Measurements from ENCODE around the gene KIF2A. TPM values are rescaled to one million over a fixed set of nuclear protein-coding genes. Genes with fewer than 3 reads are reported as not detected.

The KIF2A gene
- total and polyA plus RNA-seq, 7 donors: 1.4 to 10.6 (median 8.4) TPM

DNA sequence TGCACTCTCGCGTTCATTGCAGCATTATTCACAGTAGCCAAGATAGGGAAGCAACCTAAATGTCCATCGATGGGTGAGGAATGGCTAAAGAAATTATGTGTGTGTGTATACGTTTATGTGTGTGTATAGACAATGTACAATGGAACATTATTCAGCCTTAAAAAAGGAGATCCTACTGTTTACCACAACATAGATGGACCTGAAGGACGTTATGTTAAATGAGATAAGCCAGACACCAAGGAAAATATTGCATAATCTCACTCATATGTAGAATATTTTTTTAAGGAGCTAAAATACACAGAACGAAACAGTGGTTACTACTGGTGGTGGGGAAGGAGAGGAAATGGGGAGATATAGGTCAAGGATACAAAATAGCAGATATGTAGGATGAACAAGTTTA, 2.4 kb downstream of the KIF2A start:
- H3K27me3 ChIP-seq (ENCODE audit: insufficient read depth in 3 of 3, low read length in 2 of 3): no peaks in the 10 kb centered on the region
- no peaks in the 10 kb centered on the region for H3K36me3 ChIP-seq (ENCODE audit: insufficient read depth in 1 of 2, low read depth in 1 of 2)
- no peaks in the 10 kb centered on the region for H3K4me1 ChIP-seq
- H3K4me3 ChIP-seq: no peak overlapping the region
- 90 to 96% (median 91%) methylated on average over 6 of the region's 6 CpGs for WGBS, 3 donors
- DNase-seq (no peak), ATAC-seq (no peak)
- no peak overlapping the region for H3K27ac ChIP-seq
- TF ChIP-seq, protein P1, sequence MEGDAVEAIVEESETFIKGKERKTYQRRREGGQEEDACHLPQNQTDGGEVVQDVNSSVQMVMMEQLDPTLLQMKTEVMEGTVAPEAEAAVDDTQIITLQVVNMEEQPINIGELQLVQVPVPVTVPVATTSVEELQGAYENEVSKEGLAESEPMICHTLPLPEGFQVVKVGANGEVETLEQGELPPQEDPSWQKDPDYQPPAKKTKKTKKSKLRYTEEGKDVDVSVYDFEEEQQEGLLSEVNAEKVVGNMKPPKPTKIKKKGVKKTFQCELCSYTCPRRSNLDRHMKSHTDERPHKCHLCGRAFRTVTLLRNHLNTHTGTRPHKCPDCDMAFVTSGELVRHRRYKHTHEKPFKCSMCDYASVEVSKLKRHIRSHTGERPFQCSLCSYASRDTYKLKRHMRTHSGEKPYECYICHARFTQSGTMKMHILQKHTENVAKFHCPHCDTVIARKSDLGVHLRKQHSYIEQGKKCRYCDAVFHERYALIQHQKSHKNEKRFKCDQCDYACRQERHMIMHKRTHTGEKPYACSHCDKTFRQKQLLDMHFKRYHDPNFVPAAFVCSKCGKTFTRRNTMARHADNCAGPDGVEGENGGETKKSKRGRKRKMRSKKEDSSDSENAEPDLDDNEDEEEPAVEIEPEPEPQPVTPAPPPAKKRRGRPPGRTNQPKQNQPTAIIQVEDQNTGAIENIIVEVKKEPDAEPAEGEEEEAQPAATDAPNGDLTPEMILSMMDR (IDR thresholded peaks at IDR 0.05): no peak
- no peaks in the 10 kb centered on the region for H3K9me3 ChIP-seq
- intact Hi-C loops (cut with DNase I): loop anchor here in 1 of 2 donors (5.0 to 10.0 kb wide), 2 partner anchors 39 to 96 kb away; partner anchors contain the start of gene DIMT1

DNA sequence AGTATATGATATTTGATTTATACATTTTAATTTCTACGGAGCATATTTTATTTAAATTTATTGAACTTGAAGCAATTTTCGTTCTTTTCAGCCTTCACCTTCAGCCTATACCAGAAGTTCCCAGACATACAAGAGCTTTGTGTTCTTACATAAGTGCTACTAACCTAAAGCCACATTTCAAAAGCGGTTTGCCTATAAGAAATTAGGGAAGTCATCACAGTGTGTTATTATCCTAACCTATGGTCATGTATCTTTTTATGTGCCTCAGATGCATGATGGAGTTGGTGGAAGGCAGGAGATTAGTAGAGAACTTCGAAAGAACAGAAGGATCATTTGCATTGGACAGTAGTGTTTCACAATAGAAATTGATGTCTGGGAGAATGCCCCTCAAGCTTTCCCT, 3.1 kb downstream of the KIF2A start:
- DNase-seq: no peak
- Histone ChIP-seq H3K4me3 (no peak overlapping the region), H3K4me1 (no peaks in the 10 kb centered on the region), H3K27me3 (ENCODE audit: insufficient read depth in 3 of 3, low read length in 2 of 3) (no peaks in the 10 kb centered on the region), H3K27ac (no peak overlapping the region), H3K9me3 (no peaks in the 10 kb centered on the region), H3K36me3 (ENCODE audit: insufficient read depth in 1 of 2, low read depth in 1 of 2) (no peaks in the 10 kb centered on the region)
- intact Hi-C loops (cut with DNase I): loop anchor here in 1 of 2 donors (5.0 to 10.0 kb wide), 2 partner anchors 38 to 96 kb away; partner anchors contain the start of gene DIMT1
- ATAC-seq: no peak
- TF ChIP-seq, protein P1 (IDR thresholded peaks at IDR 0.05): no peak
- 87 to 93% (median 91%) methylated on average over 4 of the region's 4 CpGs for WGBS, 3 donors

DNA sequence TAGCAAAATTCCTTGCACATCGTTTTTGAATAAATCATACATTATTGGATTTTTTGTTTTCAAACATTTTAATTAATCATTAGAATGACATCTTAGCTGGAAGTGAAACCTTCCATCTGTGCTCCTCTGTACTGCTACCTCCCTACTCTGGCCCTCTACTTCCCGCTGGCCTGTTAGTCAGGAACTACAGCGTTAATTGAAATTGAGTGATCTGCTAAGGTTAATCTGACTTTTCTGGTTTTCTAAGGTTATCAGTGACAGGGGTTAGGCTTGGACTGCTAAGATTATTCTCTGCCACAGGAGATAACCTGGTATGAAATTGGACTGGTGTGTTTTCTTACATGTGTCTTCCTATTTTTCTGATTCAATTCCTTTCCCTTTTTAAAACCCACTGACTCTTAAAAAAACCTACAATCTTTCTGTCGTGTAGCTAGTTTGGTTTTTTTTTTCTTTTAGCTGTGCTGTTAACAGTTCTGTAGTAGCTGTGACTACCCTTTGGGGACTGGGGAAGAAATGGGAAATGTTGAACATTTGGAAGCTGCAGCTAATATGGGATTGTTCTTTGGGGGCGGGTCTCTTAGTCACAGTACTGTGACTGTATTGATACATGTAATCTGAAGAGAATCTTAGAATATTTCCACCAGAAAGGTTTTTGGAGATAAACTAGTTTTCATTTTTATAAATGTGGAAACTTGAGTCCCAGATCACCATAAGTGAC, 4.6 kb downstream of the KIF2A start:
- WGBS, 3 donors: 73 to 75% (median 73%) methylated on average over 5 of the region's 5 CpGs
- ATAC-seq: no peak
- Histone ChIP-seq H3K4me1 (no peaks in the 10 kb centered on the region), H3K27me3 (ENCODE audit: insufficient read depth in 3 of 3, low read length in 2 of 3) (no peaks in the 10 kb centered on the region), H3K27ac (no peak overlapping the region), H3K4me3 (no peak overlapping the region), H3K9me3 (no peaks in the 10 kb centered on the region), H3K36me3 (ENCODE audit: insufficient read depth in 1 of 2, low read depth in 1 of 2) (no peaks in the 10 kb centered on the region)
- intact Hi-C loops (cut with DNase I): loop anchor here in 1 of 2 donors (10.0 kb wide), 1 partner anchor 1694 kb away; no protein-coding TSS in a partner anchor
- no peak for DNase-seq
- TF ChIP-seq, protein P1 (IDR thresholded peaks at IDR 0.05): no peak

DNA sequence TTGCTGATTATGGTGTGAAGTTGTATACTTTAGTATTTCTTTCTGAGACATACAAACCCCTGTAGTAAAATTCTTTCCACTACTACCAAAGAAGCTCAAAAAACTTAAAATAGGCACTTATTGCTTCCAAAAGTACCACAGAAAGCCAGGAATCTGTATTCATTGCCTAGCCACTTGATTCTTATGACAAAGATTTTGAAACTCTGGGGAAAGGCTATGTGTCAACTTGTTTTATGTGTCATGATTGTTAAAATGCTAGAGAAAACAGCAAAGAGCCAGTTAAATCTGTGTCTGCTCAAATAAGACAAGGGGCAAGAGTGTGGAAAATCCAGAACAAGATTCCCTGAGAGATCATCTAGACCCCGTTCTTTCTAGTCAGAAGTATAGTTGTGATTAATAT, 6.0 kb downstream of the KIF2A start:
- TF ChIP-seq, protein P1 (IDR thresholded peaks at IDR 0.05): no peak
- ATAC-seq (no peak), DNase-seq (no peak)
- intact Hi-C loops (cut with DNase I): loop anchor here in 1 of 2 donors (10.0 kb wide), 1 partner anchor 1693 kb away; no protein-coding TSS in a partner anchor
- no peaks in the 10 kb centered on the region for H3K27me3 ChIP-seq (ENCODE audit: insufficient read depth in 3 of 3, low read length in 2 of 3)
- WGBS, 3 donors: 66 to 89% (median 67%) methylated on average over 1 of the region's 1 CpG
- H3K9me3 ChIP-seq: no peaks in the 10 kb centered on the region
- H3K27ac ChIP-seq: no peak overlapping the region
- no peaks in the 10 kb centered on the region for H3K36me3 ChIP-seq (ENCODE audit: insufficient read depth in 1 of 2, low read depth in 1 of 2)
- no peak overlapping the region for H3K4me3 ChIP-seq
- H3K4me1 ChIP-seq: no peaks in the 10 kb centered on the region
